SU-DHL-6 (cell line): ENCODE results near the gene FXYD3.

Experiments
- CTCF ChIP-seq: fragments of 200-600 bp; sonication (generic); IDR thresholded peaks from one replicate; pipeline ENCODE4 v1.5.1; 2017; ENCODE audit warnings: antibody characterized with exemption, mild to moderate bottlenecking, low read length, moderate library complexity; ENCODE audit not compliant: insufficient read depth, poor library complexity, severe bottlenecking
- EZH2phosphoT487 ChIP-seq: fragments of 200-600 bp; sonication (generic), shearing (Covaris generic); conservative IDR thresholded peaks from 2 replicates; pipeline ENCODE4 v1.6.1; 2018; ENCODE audit warnings: mild to moderate bottlenecking, antibody characterized with exemption, low read length, moderate library complexity, mixed read lengths

- TF ChIP-seq CTCF (no peak), EZH2phosphoT487 (no peak)
Observed at GRCh38 chr19:35120492-35120891, 4.9 kb downstream of the FXYD3 start.
